CD4-positive, alpha-beta T cell treated with Interleukin-6 at 100 ng/mL for 8 hours (primary cell): ENCODE data around the gene CPXM2.

ENCODE experiments used
- DNase-seq: peaks from one replicate; pipeline ENCODE4 v3.0.0-alpha.2; 2020; ENCODE audit warnings: mixed read lengths, low spot score

CPXM2 gene

DNA sequence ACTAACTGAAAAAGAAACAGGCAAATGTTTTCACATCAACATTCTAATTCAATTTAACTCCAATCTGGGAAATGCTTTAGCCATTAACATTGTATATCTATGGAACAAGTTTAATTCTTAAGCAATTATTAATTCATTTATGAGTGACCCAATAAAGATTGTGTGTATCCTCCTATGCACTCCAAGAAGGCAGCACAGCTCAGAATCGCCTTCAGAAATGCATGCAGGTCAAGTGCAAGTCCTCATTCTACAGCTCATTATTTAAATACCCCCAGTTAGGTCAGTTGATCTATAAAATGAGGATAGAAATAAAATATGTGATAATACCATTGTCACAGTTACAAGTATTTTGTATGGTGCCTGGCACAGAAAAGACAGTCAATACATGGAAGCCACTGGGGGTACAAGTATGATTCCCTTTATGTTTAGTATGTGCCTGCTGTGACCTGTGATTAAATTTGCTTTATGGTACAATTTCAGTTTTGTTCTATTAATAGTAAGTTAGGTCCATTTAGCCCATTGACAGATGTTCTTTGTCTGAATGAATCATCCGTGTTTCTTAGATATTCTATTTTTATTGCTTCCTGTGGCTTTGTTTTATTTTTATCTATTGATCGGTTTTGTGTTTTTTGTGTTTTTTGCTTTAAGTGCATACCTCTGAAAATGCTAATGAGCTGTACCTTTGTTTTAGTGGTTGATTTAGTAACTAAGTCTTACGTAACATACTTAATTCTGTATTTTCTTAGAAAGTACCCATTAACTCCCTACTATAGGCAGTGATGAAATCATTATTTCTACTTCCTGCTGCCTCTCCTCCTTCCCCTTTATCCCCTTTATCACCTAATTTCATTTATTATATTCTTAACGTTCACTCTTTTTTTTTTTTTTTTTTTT lies 42.8 kb downstream of the CPXM2 start:
- DNase-seq = no peak

DNA sequence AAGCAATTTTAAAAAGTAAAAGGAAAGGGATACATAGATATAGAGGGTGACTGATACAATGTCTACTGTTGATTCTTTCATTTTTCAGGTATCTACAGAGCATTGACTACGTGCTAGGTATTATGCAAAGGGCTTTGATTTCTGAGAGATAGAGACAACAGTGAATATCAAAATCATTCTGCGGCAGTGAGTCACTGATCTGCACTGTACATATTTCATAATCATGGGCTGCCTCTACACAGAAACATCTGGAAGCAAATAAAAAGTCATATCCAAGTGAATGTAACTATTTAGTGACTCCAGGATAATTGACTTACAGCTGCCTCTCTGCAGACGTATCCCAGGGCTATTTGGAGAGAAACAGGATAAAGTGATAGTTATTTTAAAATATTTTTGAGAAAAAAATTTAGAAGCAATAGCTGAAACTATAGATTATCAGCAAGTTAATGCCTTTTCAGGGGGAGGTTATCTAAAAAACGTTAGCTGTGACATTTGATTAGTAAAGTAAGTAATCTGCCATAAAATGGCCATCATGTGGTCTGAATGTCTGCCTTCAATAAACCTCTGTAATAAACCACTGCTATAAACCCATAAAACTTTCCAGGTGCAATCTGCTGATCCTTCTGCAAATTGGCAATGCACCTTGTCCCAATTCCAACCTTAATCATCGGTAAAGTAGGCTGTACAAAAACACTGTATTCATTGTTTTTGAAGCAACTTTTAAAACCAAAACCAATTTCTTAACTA lies 43.7 kb downstream of the CPXM2 start:
- no peak for DNase-seq

DNA sequence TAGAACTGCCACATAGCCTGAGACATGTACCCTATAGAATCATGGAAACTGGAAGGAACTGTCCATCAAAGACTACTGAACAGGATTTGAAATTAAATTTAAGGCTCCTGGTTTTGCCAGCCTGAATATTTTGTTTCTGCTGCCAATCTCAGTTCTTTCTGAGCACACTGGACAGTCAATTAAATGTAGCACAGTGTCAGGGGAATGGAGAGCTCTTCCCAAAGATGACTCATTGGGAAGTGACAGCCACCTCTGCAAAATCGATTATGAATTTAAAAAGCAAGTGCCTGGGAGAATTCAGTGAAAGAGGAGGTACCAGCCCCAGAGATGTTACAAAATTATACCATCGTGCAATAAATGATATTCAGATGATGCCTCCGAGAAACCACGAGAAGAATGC lies 47.8 kb downstream of the CPXM2 start:
- no peak for DNase-seq

DNA sequence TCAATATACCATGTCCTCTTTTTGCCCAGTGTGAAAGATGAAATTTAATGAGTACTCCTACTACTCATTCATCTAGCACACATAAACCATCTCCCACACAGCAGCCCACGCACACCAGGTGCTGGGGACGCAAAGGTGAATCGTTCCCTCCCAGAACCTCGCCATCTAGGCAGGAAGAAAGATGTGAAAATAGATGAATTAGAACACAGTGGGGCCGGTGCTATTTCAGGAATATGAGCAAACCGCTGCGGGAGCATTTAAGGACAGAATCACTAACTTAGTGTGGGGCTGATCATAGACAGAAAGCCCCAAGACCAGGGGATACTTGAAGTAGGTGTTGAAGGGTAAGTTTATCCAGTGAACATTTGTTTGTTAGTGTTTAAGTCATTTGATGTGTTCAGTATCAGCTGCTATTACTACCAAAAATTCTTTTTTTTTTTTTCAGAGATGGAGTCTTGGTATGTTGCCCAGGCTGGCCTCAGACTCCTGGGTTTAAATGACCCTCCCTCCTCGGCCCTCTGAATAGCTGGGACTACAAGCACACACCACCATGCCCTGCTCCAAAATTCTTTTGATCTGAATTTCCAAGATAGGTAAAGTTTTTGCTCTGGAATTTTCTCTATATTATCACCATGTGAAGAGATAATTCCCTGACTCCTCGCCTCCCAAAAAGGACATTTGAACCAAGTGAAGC lies 48.8 kb downstream of the CPXM2 start:
- DNase-seq = no peak

DNA sequence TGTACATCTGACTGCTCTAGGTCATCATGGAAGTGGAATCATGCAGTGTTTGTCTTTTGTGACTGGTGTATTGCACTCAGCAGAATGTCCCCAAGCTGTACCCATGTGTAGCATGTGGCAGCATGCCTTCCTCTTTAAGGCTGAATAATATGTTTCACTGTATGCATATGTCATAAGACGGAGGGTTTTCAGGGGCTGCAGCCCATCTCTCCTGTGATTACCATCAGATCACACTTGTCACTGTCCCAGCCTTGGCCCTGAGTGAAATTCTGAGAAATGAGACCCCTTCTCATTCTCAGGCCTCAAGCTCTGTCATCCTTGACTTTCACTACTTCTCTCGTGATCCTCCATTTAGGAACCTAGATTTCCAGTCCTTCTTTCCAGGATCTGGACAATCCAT lies 50.0 kb downstream of the CPXM2 start:
- DNase-seq = no peak

DNA sequence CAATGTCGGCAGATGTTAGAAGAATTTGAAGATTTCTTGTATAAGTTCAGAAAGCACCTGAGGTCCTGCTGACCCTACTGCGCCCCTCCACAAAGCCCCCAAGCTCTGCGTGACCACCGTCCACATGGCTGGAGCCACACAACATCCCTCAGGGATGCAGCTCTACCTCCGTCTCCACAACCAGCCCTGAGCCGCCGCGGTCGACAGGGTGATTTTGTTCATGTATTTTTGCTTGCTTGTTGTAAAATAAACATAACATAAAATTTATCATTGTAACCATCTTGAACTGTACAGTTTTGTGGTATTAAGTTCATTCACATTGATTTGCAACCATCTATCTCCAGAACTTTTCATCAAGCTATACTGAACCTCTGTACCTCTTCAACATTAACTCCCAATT lies 50.5 kb downstream of the CPXM2 start:
- DNase-seq = no peak

DNA sequence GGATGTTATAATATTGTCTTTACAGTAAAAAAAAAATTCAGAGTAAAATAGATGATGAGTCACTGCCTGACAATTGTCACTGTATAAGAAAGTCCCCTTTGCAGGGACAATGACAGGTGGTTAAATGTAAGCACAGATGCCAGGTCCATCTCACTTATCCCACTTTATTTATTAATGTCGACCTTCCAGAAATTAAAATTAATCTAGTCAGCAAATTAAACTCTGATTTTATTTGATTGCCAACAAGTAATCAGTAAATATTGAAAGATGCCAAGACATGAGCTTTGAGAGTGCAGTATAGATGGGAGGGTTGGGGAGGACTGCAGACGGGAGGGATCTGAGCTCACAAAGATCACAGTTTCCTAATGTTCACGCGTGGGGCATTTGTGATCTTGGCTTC lies 50.9 kb downstream of the CPXM2 start:
- DNase-seq = no peak

DNA sequence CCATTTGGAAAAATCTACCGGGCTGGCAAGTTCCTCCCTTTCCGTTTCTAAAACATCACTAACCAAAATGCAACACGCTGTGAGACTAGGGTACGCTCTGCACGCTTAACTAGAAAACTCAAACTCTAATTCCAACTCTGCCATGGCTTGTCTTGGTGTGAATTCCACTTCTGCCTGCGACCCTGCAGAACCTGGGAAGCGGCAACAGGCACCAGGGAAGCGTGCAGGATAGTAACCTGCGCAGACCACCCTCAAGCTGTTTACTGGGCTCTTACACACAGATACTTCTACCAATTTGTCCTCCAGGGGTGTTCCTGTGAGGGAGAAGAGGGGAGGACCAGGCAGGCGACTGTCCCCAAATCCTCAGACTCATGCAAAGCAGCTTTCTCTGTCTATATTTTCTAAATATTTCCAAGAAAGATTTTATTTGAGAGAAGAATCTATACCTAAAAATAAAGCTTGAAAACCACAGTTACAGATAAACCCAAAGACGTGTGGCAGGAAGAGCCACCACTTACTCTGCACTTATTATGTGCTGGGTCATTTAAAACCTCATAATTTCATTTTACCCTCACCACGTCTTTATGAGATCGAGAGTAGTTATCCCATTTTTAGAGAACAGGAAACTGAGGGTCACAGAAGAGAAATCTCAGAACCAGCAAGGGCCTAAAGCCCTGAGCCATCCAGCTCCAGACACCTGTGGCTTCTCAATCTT lies 52.9 kb downstream of the CPXM2 start:
- DNase-seq = no peak

DNA sequence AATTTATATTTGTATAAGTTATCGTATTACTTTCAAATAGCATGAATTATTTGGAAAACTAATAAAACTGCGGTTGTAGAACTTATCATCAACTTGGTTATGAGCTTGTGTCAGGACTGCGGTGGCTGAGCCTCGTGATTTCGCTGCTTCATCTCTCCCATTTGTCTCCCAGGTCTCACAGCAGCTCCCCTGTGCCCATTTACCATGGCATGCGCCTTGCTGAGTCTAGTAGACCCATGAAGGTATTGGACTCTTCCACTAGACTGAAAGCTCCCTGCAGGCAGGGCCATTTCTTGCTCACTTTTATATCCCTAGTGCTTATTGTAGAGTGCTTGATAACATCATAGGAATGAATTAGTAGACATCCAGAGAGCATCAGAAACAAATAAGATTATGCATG lies 53.9 kb downstream of the CPXM2 start:
- DNase-seq = no peak

DNA sequence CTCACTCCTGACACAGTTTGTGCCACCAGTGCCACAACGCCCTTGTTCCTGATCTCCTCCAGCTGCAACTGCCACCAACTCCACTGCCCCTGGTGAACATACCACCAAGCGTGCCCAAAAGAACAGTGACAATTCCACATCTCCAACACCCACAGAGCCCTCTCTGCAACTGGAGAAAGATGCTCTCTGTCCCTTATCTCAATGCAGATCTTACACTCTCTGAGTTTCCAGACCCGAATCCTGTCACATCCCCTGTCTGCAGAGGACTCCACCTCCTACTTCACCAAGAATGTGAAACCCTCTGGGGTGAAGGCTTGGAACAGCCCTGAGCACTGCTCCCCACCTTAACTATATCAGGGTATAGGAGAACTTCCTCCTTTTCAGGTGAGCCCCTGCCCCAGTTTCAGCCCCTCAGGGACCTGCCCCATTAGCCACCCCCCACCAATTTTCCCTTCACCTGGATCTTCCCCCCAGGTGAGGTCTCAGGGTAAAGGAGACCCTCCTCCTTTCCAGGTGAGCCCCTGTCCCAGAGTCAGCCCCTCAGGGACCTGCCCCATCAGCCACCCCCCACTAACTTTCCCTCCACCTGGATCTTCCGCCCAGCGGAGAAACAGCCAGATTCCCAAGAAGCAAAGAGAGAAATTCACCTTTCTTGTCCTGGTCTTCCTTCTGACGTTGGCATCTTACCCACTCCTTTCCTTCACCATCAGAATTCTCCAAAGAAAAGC lies 55.0 kb downstream of the CPXM2 start:
- no peak for DNase-seq

DNA sequence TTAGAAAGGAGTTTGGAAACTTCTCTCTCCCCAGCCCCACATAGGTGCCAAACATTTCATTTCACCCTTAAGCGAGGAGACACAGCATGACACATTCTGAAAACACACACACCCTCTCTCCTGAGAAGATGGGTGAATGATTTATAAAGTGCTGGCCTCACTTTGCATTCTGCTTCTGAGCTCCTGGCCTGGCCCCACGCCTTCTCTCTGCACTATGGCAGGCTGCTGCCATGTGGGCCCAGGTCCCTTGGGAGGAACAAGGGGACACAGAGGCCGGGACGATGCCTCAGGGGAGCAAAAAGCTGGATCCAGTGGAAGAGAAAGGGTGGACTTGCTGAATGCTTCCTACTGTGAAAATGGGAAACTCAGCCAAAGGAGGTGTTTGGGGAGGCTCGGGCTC lies 56.0 kb downstream of the CPXM2 start:
- no peak for DNase-seq

DNA sequence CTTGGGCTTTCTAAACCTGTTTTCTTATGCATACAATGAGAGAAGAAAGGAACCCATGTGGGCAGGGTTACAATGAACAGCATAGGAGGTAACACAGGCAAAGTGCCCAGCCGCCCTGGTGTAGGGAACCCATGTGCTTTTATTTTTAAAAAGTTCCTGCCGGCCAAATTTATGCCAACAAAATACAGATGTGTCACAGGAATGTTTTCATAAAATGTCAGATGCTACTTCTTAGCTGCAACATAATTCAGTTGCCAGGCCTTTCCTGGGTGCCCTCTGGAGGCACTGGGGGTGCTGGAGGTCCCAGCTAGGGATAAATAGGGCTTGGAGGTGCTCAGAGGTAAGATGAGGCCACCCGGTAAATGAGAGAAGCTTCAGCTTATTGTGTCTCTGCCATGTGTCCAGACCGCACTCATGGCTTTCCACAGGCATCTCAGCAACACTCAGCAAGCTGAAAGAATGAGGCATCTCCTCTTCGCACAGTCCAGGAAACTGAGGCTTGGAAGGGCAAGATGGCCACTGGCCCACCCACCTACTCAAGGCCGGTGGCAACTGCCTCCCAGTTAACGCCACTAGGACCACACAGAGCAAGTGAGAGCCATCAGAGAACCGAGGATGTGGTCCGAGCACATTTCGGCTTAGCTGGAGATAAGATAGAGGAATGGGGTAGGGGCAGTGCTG lies 58.3 kb downstream of the CPXM2 start:
- DNase-seq = no peak

DNA sequence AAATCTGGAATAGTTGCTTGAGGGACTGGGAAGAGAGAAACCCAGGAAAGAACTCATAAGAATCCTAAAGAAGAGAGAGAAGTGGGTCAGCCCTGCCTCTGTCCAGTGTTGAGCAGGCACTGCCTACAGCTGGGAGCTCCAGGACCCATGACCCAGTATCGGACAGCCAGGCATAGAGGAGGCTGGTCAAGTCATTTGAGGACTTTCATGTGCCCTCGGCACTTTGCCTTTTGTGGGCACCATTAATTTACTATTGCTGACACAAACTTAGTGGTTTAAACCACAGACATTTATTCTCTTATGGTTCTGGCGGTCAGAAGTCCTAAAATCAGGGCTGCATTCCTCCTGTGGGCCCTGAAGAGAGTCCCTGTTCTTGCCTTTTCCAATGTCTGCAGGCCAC lies 60.3 kb downstream of the CPXM2 start:
- no peak for DNase-seq

DNA sequence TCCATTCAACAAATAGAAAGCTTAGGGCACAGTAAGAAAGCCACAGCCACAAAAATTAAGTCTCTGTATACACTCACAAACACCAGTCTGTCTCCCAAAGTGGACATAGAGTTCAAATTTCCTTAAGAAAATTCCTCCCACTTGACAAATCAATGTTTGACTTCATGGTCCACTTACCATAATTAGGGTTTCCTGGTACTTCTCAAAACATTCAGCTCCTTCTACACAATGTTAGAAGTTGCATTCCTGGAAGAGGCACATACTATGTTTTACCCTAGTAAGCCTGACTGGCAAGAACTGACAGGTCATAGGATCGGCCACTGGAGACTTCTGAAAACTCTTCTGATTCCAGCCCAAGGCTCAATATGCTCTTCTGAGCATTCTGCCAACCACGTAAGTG lies 70.5 kb downstream of the CPXM2 start:
- DNase-seq = no peak

DNA sequence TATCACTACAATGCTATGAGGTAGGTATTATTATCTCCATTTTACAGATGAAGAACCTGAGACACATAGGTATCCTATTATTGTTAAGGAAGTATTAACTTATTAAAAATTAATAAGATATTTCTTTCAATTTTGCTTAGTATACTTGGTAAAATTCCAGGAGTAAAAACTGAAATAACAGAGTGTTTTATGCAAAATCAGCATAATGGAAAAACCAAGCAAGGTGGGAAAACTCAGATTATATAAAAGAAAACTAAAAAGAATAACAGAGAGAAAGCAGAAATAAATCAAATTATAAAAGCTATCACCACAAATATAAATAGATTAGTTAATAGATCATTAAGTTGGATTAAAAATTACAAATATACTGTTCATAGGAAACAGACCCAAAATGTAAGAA lies 82.0 kb downstream of the CPXM2 start:
- DNase-seq = no peak

DNA sequence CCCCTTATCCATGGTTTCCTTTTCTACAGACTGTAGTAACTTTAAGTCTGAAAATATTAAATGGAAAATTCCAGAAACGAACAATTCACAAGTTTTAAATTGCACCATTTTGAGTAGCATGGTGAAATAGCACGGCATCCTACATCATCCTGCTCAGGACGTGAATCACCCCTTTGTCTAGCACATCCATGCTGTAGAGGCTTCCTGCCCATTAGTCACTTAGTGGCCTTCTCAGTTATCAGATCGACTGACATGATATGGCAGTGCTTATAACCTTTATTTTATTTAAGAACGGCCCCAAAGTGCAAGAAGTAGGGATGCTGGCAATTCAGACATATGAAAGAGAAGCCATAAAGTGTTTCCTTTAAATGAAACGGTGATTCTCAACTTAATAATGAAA lies 82.7 kb downstream of the CPXM2 start:
- DNase-seq = no peak

DNA sequence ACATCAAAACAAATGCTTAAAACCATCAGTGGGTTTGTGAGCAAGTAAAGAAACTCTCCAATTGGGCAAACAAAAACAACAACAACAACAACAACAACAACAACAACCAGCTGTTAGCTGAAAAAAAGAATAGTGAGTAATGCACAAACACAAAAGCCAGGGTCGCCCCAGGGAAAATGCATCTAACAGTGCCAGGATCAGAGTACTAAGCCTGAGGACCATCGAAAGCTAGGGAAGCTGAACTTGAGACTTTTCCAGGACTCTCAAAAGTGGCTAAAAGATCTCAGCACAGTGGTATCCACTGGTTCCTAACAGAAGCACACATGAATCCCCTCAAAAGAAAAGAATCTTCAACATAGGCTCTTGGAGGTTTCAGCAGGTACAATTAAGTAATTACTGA lies 83.3 kb downstream of the CPXM2 start:
- DNase-seq = no peak

DNA sequence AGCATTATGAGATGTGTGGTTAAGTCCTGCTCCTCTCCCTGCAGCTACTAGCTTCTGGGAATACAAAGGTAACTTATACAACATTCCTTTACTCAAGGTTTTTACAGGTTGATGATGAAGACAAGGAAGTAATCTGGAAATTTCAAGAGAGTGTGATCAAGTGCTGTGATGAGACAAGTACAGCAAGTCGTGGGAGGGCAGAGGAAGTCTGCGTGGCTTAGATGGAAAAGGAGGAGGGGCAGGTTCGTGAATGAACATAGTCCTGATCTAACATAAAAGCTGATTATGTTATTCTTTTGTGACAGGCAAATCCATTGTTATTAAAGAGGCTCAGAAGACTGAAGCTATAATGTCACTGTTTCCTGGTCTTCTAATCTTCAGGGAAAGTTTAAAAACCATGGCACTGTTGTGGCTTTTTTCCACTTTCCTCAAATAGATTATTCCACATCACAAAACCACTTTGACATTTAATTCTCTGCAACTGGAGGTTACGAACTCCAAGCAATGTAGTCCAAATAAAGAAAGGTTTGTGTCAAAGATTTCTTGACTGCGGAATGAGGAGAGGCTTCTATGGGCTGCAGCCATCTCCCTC lies 84.1 kb downstream of the CPXM2 start:
- no peak for DNase-seq

DNA sequence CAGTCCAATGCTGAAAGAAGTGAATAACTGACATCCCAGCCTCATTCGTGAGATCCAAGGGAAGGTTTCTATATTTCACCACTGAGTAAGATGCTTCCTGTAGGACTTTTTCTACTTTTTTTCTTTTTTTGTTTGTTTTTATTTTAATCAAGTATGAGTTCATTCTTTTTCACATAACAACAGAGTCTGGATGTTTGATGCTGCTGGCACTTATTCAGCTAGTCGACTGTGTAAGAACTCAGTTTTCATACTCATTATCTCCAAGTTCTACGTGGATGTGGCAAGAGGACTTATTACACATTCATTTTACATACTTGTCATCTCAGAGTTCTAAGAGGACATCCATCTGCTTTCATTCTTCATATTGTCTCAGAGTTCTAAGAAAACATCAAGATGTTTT lies 86.9 kb downstream of the CPXM2 start:
- DNase-seq = no peak

DNA sequence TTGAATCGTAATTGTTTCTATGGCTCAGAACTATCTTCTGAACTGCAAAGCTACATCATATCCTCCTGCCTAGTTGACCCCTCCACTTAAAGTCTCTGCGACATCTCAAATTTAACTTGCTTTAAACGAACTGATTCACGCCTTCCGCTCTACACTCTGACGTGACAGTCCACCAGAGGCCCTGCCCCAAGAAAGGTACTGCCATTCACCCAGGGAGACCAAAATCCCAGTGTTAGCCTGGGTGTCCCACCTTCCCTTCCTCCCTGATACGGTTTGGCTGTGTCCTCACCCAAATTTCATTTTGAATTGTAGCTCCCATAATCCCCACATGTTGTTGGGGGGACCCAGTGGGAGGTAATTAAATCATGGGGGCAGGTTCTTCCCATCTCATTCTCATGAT lies 90.8 kb downstream of the CPXM2 start:
- DNase-seq = no peak

DNA sequence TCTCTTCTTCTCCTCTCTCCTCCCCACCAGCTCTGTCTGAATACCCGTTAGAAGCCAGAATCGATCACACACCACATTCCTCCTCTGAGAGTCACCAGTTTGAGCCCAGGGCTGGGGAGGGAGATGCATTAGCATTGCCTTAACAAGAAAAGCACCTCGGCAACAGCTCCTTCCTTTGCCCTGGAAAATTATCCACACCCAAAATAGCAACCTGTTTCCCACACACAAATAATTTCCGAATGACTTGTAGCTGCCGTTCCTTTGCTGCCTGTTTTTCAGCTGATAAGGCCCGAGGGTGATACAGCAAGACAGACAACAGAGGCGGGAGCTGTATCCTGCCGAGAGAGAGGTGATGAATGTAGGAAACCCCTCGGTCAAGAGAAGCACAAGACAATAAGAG lies 91.3 kb downstream of the CPXM2 start:
- DNase-seq = no peak
